GM12874 (cell line): ENCODE data around the gene ADPRH.

Experiments used
- TF ChIP-seq, protein P1 (sequence below): IDR thresholded peaks from 2 replicates; pipeline ENCODE4 v1.5.1; 2011; ENCODE audit warnings: low read depth, mild to moderate bottlenecking, control low read depth, low read length, moderate library complexity; ENCODE audit not compliant: insufficient read depth

Gene ADPRH

DNA sequence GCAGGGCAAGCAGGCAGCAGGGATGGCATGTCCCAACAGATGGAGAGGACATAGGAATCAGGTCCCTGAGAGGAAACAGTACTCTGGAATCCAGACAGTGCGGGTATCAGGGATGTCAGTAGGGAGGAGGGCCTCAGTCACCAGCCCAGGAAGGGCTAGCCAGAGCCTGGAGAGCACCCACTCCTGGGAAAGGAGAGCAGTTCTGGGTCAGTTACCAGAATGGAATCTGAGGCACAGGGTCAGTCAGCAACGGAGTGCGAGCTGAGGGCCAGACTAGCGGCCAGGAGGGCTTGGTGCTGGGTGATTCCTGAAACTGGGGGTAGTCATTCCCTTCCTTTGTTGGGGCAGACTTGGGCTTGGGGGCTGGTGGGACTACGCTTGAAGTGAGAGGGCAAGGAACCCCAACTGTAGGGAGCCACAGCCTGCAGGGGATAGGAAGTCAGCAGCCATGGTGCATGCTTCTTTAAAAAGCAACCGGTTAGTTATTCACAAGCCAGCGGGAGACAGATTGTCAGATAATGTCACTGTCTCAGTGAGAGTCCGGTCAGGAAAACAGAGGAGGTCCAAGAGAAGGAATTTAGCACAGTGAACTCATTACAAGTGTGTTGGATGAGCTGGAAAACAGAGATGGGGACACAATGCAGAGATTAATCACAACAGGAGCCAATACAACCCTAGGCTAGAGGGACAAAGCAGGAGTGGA lies 46.3 kb downstream of the ADPRH start:
- TF ChIP-seq, protein P1, sequence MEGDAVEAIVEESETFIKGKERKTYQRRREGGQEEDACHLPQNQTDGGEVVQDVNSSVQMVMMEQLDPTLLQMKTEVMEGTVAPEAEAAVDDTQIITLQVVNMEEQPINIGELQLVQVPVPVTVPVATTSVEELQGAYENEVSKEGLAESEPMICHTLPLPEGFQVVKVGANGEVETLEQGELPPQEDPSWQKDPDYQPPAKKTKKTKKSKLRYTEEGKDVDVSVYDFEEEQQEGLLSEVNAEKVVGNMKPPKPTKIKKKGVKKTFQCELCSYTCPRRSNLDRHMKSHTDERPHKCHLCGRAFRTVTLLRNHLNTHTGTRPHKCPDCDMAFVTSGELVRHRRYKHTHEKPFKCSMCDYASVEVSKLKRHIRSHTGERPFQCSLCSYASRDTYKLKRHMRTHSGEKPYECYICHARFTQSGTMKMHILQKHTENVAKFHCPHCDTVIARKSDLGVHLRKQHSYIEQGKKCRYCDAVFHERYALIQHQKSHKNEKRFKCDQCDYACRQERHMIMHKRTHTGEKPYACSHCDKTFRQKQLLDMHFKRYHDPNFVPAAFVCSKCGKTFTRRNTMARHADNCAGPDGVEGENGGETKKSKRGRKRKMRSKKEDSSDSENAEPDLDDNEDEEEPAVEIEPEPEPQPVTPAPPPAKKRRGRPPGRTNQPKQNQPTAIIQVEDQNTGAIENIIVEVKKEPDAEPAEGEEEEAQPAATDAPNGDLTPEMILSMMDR, result no peak

DNA sequence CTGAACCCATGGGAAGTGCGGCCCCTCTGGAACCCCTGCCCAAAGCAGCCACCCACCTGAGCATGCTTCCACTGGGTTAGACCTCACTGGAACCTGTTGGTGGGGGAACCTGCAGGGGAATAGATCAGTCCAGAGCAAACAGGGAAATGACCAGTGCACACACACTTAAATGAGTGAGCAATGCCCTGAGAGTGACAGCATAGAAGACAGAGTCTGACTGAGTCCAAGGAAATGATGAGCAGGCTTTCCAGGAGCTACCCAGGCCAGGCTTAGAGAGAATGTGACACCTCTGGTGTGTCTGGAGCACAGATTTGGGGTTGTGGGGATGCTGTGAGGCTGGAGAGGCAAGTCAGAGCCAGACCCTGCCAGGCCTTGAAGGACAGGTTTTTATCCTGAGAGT lies 46.9 kb downstream of the ADPRH start:
- TF ChIP-seq, protein P1, result no peak

DNA sequence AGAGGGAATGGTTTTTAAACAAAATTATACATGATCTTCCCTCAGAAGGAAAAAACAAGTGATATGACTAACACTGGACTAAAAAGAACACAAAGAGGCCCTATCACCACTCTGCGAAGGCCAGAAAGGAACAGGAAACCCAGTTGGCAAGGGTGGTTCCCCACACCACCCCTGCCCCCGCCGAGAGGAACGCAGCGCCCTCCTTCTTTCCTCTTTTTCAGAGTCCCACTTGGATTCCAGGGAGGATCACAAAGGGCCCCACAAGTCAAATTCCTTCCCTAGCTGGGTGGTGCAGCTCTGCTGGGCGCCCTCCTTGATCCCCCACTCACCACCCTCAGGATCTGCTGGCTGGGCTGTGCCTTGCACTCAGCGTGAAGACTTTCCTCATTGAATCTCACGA lies 48.2 kb downstream of the ADPRH start:
- TF ChIP-seq, protein P1, result no peak

DNA sequence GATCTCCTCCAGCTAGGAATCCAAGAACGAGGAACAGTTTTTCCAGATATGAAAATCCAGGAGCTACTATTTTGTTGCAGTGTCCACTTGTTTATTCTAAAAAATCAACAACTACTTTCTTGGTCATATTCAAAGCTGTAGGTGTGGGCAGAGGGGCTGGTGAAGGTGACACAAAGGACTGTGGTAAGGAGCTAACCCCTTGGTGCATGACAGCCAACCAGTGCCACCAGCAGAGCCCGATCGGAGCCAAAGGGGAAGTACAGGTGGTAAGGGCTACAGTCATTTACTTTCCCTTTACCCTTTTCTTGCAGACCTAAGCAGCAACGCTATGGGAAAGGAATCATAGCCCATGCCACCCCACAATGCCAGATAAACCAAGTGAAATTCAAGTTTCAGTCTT lies 49.1 kb downstream of the ADPRH start:
- TF ChIP-seq, protein P1, result no peak

DNA sequence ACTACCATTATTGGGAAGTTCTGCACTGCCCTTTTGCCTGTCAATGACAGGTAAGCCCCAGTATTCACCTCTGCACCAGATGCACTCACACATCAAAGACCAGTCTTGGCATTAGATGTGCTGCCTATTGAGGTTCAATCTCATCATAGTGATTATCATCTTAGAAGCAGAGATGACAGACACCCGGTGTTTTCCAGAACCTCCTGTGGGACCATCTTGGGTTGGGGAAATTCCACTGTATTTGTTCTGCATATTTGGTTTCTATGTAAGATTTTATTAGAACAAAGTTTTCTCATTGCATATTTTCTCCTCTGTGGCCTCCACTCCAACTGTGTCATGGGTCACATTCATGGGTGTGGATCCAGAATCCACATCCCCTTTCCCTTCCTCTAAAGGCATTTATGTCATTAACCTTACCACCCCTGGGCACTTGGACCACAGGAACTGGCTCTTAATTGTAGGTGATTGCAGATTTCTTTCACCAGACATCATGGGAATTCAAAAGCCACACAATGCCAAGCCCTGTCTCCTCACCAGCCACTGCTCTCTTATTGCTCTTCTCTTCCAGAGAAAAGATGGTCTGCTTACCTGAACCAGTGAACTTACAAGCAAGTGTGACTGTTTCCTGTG lies 49.6 kb downstream of the ADPRH start:
- TF ChIP-seq, protein P1, result no peak

DNA sequence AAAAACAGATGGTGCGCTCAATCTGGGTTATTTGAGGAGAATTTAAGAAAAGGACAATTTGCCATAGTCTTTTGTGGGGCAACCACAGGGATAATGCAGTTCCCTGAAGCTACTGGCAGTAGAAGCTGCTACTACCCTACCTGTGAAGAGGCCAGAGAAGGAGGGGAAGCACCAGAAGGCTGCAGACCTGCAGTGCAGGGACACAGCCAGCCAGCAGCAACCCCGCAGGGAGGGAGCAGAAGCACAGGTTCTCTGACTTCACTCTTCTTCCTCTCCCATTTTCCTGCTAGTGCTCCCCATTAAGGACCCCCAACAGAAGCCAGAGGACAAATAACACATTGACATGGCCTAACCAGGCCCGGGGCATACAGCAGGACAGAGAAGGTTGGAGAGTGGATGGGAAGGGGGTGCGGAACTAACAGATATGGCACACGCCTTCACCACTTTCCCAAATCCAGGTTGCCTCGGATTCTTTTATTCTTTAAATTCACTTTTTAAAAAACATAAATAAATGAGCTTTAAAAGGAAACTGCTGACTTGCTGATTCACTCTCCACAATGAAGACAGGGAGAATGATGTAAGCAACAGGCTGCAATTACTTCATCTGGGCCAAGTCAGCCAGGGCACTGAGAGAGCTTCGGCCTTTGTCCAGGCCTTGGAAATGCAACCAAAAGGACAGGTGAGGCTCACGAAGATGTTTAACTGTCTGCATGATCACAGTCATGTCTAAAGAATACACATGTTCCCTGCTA lies 51.0 kb downstream of the ADPRH start:
- TF ChIP-seq, protein P1, result no peak

DNA sequence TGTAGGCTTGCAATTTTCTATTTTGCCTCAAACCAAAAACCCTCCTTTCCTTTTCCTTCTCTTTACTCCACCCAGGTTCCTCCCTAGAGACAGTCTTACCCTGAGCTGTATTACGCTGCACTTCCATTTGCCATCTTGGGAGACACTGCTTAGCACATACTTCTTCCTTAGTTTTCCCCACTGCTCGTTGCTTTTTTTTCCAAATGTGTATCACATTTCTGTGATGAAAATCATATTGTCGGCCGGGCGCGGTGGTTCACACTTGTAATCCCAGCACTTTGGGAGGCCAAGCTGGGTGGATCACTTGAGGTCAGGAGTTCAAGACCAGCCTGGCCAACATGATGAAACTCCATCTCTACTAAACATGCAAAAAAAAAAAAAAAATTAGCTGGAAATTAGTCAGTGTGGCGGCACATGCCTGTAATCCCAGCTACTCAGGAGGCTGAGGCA lies 51.6 kb downstream of the ADPRH start:
- TF ChIP-seq, protein P1, result no peak
